Ovary (tissue), 9 donors: ENCODE data around the gene IL1RAPL1. TPM values are rescaled to one million over a fixed set of nuclear protein-coding genes. Genes with fewer than 3 reads are reported as not detected.

Experiments used
- DNase-seq, 5 donors: peaks; one replicate each; pipeline ENCODE4 v3.0.0-alpha.2; 2019 to 2020
- H3K27ac ChIP-seq, 2 donors: fragments of 200-600 bp; one replicate each; pipeline versions ENCODE4 v1.5.1 to v1.8.0; 2019 to 2022
- H3K27me3 ChIP-seq: fragments of 200-600 bp; one replicate; pipeline ENCODE4 v1.8.0; 2022
- H3K36me3 ChIP-seq: fragments of 200-600 bp; sonication (generic); one replicate; pipeline ENCODE4 v1.5.1; 2019
- H3K4me1 ChIP-seq: one replicate; pipeline ENCODE4 v1.8.1; 2013; ENCODE audit warnings: mild to moderate bottlenecking, moderate library complexity; ENCODE audit not compliant: insufficient read depth
- H3K4me3 ChIP-seq: fragments of 200-600 bp; sonication (generic); one replicate; pipeline ENCODE4 v1.5.1; 2017
- H3K9me3 ChIP-seq, 2 donors: fragments of 200-600 bp in 1 of 2; sonication (generic) in 1 of 2; one replicate each; pipeline versions ENCODE4 v1.5.1 to v1.8.1; 2013 to 2019; ENCODE audit warnings: mild to moderate bottlenecking in 1 of 2, moderate library complexity in 1 of 2
- EP300 ChIP-seq: sonication (generic); formaldehyde crosslinking; IDR thresholded peaks from one replicate; pipeline ENCODE4 v1.6.1; 2017; ENCODE audit warnings: antibody characterized with exemption
- POLR2A ChIP-seq: fragments of 450-650 bp; IDR thresholded peaks from one replicate; pipeline ENCODE4 v1.6.1; 2017; ENCODE audit warnings: antibody characterized with exemption, mild to moderate bottlenecking, moderate library complexity
- WGBS, 3 donors: extraction: QIAGEN DNeasy Blood & Tissue Kit in 1 of 3; methylation state at CpG; one replicate each; pipeline versions ENCODE4 v1.1.5 to v1.1.7; 2013 to 2017; 5-methylcytosine and 5-hydroxymethylcytosine counted together
- intact Hi-C, 4 donors: fragments of 100-400 bp; cut with DNase I; formaldehyde crosslinking; loops; one replicate each; pipeline versions ENCODE4 v1.11.0 to v1.15.1; 2022 to 2023
- polyA plus RNA-seq, 2 donors: library from polyadenylated mRNA; stranded (reverse); fragments of 200-250 nt in 1 of 2; fragments of 350-450 nt in 1 of 2; fragmentation: Illumina TruSeq in 1 of 2; extraction: RNeasy Lipid Tissue Mini Kit (QIAGEN cat#74804) in 1 of 2; gene quantifications; one replicate each; pipeline ENCODE4 v1.2.3, GENCODE V29; 2013 to 2014
- total RNA-seq, 7 donors: library from RNA; depleted of rRNA in 2 of 7; stranded (reverse); fragments of >200 nt in 2 of 7; fragmentation: NEBNext Ultra II Directional in 3 of 7; extraction: Animal tissue kit (Norgen Biotek cat#: 25700) in 3 of 7; gene quantifications; one replicate each; pipeline versions ENCODE4 v1.1.0 to v1.2.4, GENCODE V29; 2016 to 2023
- TF ChIP-seq, protein P1 (sequence below), 3 donors: fragments of 450-650 bp in 2 of 3; fragments of 200-600 bp in 1 of 3; IDR thresholded peaks; one replicate each; pipeline versions ENCODE4 v1.5.1 to v1.8.0; 2016 to 2022; ENCODE audit warnings: antibody characterized with exemption in 3 of 3, mild to moderate bottlenecking in 1 of 3
- donor health status: DM: no; HTN: no; CAD: no; lungs with moderate emphysema.
- donor health status: DM: no; HTN: no; CAD: no.
- donor health status: Bipolar disorder and iron deficiency.
- donor health status: DM: yes; HTN: yes; CAD: no.
- donor health status: DM: no; HTN: no; CAD: no.
- donor health status: DM: yes; HTN: yes; CAD: no.

IL1RAPL1 gene
- total and polyA plus RNA-seq, 9 donors, result 0.23 to 1.3 (median 0.61) TPM

- 74 to 77% (median 75%) methylated on average over 23 of the region's 23 CpGs for WGBS, 3 donors
Observed at GRCh38 chrX:28659269-28659668, 72.0 kb downstream of the IL1RAPL1 start.

GRCh38 chrX:28665778-28666177 lies 78.5 kb downstream of the IL1RAPL1 start:
- WGBS, 3 donors, result 81 to 89% (median 85%) methylated on average over 10 of the region's 10 CpGs
- TF ChIP-seq EP300 (no peak), POLR2A (no peak)
- TF ChIP-seq, protein P1, sequence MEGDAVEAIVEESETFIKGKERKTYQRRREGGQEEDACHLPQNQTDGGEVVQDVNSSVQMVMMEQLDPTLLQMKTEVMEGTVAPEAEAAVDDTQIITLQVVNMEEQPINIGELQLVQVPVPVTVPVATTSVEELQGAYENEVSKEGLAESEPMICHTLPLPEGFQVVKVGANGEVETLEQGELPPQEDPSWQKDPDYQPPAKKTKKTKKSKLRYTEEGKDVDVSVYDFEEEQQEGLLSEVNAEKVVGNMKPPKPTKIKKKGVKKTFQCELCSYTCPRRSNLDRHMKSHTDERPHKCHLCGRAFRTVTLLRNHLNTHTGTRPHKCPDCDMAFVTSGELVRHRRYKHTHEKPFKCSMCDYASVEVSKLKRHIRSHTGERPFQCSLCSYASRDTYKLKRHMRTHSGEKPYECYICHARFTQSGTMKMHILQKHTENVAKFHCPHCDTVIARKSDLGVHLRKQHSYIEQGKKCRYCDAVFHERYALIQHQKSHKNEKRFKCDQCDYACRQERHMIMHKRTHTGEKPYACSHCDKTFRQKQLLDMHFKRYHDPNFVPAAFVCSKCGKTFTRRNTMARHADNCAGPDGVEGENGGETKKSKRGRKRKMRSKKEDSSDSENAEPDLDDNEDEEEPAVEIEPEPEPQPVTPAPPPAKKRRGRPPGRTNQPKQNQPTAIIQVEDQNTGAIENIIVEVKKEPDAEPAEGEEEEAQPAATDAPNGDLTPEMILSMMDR (IDR thresholded peaks at IDR 0.05), result no peak
- Histone ChIP-seq H3K9me3 (no peaks in the 10 kb centered on the region), H3K27me3 (no peaks in the 10 kb centered on the region), H3K27ac (no peak overlapping the region), H3K4me1 (no peaks in the 10 kb centered on the region), H3K36me3 (no peaks in the 10 kb centered on the region), H3K4me3 (no peak overlapping the region)
- intact Hi-C loops, result no loop called here
- DNase-seq, result no peak

More at GRCh38 chrX:28659269-28659668, 72.0 kb downstream of the IL1RAPL1 start:
- no peaks in the 10 kb centered on the region for H3K9me3 ChIP-seq
- no peaks in the 10 kb centered on the region for H3K36me3 ChIP-seq
- intact Hi-C loops, result no loop called here
- no peak overlapping the region for H3K27ac ChIP-seq
- TF ChIP-seq EP300, result no peak
- TF ChIP-seq, protein P1 (IDR thresholded peaks at IDR 0.05), result no peak
- DNase-seq, result no peak
- no peaks in the 10 kb centered on the region for H3K27me3 ChIP-seq
- H3K4me1 ChIP-seq, result no peaks in the 10 kb centered on the region
- H3K4me3 ChIP-seq, result no peak overlapping the region

DNA sequence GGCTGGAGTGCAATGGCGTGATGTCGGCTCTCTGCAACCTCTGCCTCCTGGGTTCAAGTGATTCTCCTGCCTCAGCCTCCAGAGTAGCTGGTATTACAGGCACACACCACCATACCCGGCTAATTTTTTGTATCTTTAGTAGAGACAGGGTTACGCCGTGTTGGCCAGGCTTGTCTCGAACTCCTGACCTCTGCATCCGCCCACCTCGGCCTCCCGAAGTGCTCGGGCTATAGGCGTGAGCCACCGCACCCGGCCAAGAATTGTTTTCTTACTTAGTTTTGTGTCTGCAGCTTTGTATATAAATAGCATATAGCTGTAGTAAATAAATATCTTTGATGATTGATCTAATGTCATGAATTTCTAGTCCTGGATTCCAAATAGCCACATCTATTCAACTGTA lies 81.1 kb downstream of the IL1RAPL1 start:
- Histone ChIP-seq H3K4me1 (no peaks in the 10 kb centered on the region), H3K4me3 (no peak overlapping the region), H3K36me3 (no peaks in the 10 kb centered on the region), H3K27ac (no peak overlapping the region), H3K9me3 (no peaks in the 10 kb centered on the region), H3K27me3 (no peaks in the 10 kb centered on the region)
- no peak for DNase-seq
- intact Hi-C loops, result no loop called here
- TF ChIP-seq, protein P1 (IDR thresholded peaks at IDR 0.05), result no peak
- TF ChIP-seq EP300 (no peak), POLR2A (no peak)
- WGBS, 3 donors, result 83 to 87% (median 84%) methylated on average over 13 of the region's 13 CpGs

DNA sequence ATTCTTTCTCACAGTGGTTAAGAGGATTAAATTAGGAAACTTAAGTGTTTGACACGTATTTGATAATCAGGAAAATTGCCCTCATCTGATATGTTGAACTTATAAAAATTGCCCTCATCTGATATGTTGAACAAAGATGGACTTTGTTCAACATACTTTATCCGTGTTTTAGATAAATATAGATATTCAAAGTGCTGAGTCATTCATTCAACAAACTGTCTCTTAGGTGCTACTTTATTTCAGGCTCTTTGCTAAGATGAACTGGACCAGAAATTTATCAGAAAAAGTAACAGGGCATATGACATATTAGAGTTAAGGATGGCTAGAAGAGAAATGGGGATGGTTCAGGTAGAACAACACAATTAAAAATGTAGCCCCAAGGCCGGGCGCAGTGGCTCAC lies 81.7 kb downstream of the IL1RAPL1 start:
- Histone ChIP-seq H3K4me1 (no peaks in the 10 kb centered on the region), H3K4me3 (no peak overlapping the region), H3K27ac (no peak overlapping the region), H3K27me3 (no peaks in the 10 kb centered on the region), H3K36me3 (no peaks in the 10 kb centered on the region), H3K9me3 (no peaks in the 10 kb centered on the region)
- TF ChIP-seq POLR2A (no peak), EP300 (no peak)
- TF ChIP-seq, protein P1 (IDR thresholded peaks at IDR 0.05), result no peak
- intact Hi-C loops, result no loop called here
- 70 to 72% (median 72%) methylated on average over 4 of the region's 4 CpGs for WGBS, 3 donors
- no peak for DNase-seq

DNA sequence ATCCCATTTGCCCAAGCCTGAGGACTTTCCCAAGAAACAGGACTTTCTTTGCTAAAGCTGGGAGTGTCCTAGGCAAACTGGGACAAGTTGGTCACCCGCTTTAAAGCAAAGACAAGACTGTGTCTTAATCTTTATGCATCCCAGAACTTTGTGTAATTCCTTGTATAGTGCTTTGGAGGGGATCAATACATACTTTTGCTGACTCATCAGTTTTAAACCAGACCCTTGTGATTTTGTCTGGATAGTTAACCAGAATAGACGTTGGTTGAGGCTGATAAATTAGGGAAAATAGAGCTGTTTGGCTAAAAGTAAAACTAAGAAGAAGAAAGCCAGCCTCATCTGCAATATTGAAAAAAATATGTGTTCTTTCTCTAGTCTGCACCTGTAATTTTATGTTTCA lies 82.8 kb downstream of the IL1RAPL1 start:
- TF ChIP-seq EP300 (no peak), POLR2A (no peak)
- TF ChIP-seq, protein P1 (IDR thresholded peaks at IDR 0.05), result no peak
- intact Hi-C loops, result no loop called here
- H3K36me3 ChIP-seq, result no peaks in the 10 kb centered on the region
- no peak overlapping the region for H3K27ac ChIP-seq
- no peaks in the 10 kb centered on the region for H3K9me3 ChIP-seq
- H3K27me3 ChIP-seq, result no peaks in the 10 kb centered on the region
- H3K4me3 ChIP-seq, result no peak overlapping the region
- no peak for DNase-seq
- H3K4me1 ChIP-seq, result no peaks in the 10 kb centered on the region
- 42 to 50% (median 44%) methylated on average over 2 of the region's 2 CpGs for WGBS, 3 donors
